Esophagus squamous epithelium (tissue), 5 donors: ENCODE data around the gene CENPN. TPM values are rescaled to one million over a fixed set of nuclear protein-coding genes. Genes with fewer than 3 reads are reported as not detected.
A peak's percentile ranks its signal among the peaks of the same experiment; 100 is the strongest.

Experiments used
- DNase-seq: peaks from one replicate; lab custom pipeline; 2025; lab: John Stamatoyannopoulos, UW
- H3K27ac ChIP-seq, 4 donors: fragments of 200-600 bp; sonication (generic); one replicate each; pipeline ENCODE4 v1.5.1; 2016 to 2019; ENCODE audit warnings: mild to moderate bottlenecking in 1 of 4
- H3K27me3 ChIP-seq, 4 donors: fragments of 200-600 bp; sonication (generic); 1 replicate in 3 of 4; 2 replicates in 1 of 4; pipeline versions ENCODE4 v1.5.1 to v1.6.0; 2017 to 2021; ENCODE audit warnings: antibody characterized with exemption in 1 of 4
- H3K36me3 ChIP-seq, 3 donors: fragments of 200-600 bp; sonication (generic); one replicate each; pipeline ENCODE4 v1.5.1; 2016 to 2019
- H3K4me1 ChIP-seq, 3 donors: fragments of 200-600 bp; sonication (generic); one replicate each; pipeline ENCODE4 v1.5.1; 2017 to 2019
- H3K4me3 ChIP-seq, 4 donors: fragments of 200-600 bp; sonication (generic); 1 replicate in 3 of 4; 2 replicates in 1 of 4; pipeline ENCODE4 v1.5.1; 2016 to 2019; ENCODE audit warnings: mild to moderate bottlenecking in 2 of 4, moderate library complexity in 1 of 4
- H3K9me3 ChIP-seq, 3 donors: fragments of 200-600 bp; sonication (generic); one replicate each; pipeline ENCODE4 v1.5.1; 2016 to 2019
- POLR2A ChIP-seq, 4 donors: fragments of 450-650 bp; IDR thresholded peaks; one replicate each; pipeline ENCODE4 v1.6.1; 2017; ENCODE audit warnings: antibody characterized with exemption in 4 of 4, mild to moderate bottlenecking in 4 of 4, moderate library complexity in 3 of 4
- WGBS, 2 donors: methylation state at CpG; one replicate each; pipeline ENCODE4 v1.1.5; 2018; 5-methylcytosine and 5-hydroxymethylcytosine counted together
- intact Hi-C: fragments of 100-400 bp; cut with DNase I; formaldehyde crosslinking; loops from one replicate; pipeline ENCODE4 v1.15.0; 2022
- total RNA-seq, 4 donors: library from RNA; depleted of rRNA; stranded (reverse); fragments of >200 nt; gene quantifications; one replicate each; pipeline ENCODE4 v1.1.0, GENCODE V29; 2016
- TF ChIP-seq, protein P1 (sequence below), 6 experiments: fragments of 450-650 bp in 4 of 6; fragments of 200-600 bp in 2 of 6; sonication (generic) in 2 of 6; IDR thresholded peaks; one replicate each; pipeline ENCODE4 v1.5.1; 2016 to 2019; ENCODE audit warnings: antibody characterized with exemption in 6 of 6, mild to moderate bottlenecking in 4 of 6, moderate library complexity in 4 of 6
- donor health status: DM: yes; HTN: yes; CAD: no.

The CENPN gene
- total RNA-seq, 4 donors from 2014 or later, result 5.3 to 20.4 (median 16.1) TPM

DNA sequence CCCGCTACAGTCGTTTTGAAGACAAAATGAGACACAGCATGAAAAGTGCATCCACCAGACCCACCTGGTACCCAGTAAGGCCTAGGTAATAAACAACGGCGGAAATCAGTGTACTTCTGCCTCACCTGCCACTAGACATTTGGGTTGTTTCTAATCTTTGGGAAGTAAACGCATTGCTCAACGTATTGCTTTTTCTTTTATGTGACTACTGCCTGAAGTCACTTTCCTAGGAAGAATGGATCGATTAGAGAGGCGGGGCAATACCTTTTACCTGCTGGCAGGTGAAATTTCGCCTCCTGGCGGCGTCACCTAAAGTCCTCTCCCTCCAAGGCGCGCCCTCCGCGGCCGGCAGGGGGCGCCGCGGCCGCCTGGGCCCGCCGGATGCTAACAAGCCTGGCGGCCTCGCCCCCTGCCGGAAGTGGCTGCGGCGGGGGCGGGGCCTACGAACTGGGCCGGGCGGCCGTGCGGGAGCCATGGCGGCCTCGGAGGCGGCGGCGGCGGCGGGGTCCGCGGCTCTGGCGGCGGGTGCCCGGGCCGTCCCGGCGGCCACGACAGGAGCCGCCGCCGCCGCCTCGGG is 28.5 kb downstream of the CENPN start, which contains the start of gene ATMIN:
Gene ATMIN, plus strand, starts transcription at position 445 of the 577 bp plus-strand sequence. Its CDS starts 29 bp downstream, at position 474.
- intact Hi-C loops, result no loop called here
- peaks cover 5 to 39% (median 16%) of the 10 kb centered on the region in 3 donors for H3K4me1 ChIP-seq
- 18 to 24% methylated on average over 9 to 17 of the region's 54 CpGs for WGBS, 2 donors
- TF ChIP-seq, protein P1, sequence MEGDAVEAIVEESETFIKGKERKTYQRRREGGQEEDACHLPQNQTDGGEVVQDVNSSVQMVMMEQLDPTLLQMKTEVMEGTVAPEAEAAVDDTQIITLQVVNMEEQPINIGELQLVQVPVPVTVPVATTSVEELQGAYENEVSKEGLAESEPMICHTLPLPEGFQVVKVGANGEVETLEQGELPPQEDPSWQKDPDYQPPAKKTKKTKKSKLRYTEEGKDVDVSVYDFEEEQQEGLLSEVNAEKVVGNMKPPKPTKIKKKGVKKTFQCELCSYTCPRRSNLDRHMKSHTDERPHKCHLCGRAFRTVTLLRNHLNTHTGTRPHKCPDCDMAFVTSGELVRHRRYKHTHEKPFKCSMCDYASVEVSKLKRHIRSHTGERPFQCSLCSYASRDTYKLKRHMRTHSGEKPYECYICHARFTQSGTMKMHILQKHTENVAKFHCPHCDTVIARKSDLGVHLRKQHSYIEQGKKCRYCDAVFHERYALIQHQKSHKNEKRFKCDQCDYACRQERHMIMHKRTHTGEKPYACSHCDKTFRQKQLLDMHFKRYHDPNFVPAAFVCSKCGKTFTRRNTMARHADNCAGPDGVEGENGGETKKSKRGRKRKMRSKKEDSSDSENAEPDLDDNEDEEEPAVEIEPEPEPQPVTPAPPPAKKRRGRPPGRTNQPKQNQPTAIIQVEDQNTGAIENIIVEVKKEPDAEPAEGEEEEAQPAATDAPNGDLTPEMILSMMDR (IDR thresholded peaks at IDR 0.05), result peak; percentile 89 to 100 (median 99)
- peak in 1 of 4 donors; percentile 44 for TF ChIP-seq POLR2A (IDR thresholded peaks at IDR 0.05)
- no peaks in the 10 kb centered on the region for H3K9me3 ChIP-seq
- no peaks in the 10 kb centered on the region for H3K27me3 ChIP-seq
- H3K36me3 ChIP-seq, result peaks cover 0 to 27% (median 0%) of the 10 kb centered on the region in 3 donors
- peak within 1 kb of the TSS; percentile 79 to 95 (median 92) for H3K27ac ChIP-seq
- H3K4me3 ChIP-seq, result peak within 1 kb of the TSS; percentile 65 to 88 (median 80)
- DNase-seq, result peak; percentile 13

DNA sequence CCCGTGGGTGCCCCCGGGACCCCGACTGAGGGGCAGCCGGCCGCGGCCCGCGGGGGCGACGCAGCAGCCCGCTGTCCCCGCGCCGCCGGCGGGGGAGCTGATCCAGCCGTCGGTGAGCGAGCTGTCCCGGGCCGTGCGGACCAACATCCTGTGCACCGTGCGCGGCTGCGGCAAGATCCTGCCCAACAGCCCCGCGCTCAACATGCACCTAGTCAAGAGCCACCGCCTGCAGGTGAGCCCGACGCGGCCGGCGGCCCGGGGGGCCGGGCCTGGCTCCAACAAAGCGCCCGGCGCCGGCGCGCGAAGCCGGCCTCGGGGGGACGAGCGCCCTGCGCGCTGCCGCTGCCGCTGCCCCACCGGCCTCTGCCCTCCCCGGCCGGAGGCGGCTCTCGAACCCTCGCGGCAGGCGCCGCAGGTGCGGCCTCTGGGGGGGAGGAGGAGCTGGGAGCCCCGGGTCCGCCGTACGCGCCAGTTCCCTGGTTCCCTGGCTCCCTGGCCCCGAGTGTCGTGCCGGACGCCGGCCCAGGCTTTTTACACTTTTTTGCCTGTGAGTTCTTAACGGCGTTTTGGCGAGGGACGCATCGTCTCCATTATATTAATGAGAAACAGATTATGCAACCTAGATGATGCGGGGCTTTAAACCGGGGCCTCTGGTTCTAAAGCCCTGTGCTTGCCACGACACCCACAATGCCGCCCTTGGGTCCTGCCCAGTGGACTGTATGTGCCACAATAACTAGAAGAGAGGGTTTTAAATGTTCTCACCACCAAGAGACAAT is 29.1 kb downstream of the CENPN start:
- 0 to 3% methylated on average over 2 to 4 of the region's 80 CpGs for WGBS, 2 donors
- Histone ChIP-seq H3K4me1 (peaks cover 5 to 39% (median 16%) of the 10 kb centered on the region in 3 donors), H3K36me3 (peaks cover 0 to 33% (median 0%) of the 10 kb centered on the region in 3 donors), H3K27ac (peak overlapping the region; percentile 79 to 95 (median 92)), H3K4me3 (peak overlapping the region; percentile 65 to 88 (median 80)), H3K27me3 (no peaks in the 10 kb centered on the region), H3K9me3 (no peaks in the 10 kb centered on the region)
- TF ChIP-seq POLR2A (IDR thresholded peaks at IDR 0.05), result no peak
- TF ChIP-seq, protein P1 (IDR thresholded peaks at IDR 0.05), result no peak
- intact Hi-C loops, result no loop called here
- no peak for DNase-seq

DNA sequence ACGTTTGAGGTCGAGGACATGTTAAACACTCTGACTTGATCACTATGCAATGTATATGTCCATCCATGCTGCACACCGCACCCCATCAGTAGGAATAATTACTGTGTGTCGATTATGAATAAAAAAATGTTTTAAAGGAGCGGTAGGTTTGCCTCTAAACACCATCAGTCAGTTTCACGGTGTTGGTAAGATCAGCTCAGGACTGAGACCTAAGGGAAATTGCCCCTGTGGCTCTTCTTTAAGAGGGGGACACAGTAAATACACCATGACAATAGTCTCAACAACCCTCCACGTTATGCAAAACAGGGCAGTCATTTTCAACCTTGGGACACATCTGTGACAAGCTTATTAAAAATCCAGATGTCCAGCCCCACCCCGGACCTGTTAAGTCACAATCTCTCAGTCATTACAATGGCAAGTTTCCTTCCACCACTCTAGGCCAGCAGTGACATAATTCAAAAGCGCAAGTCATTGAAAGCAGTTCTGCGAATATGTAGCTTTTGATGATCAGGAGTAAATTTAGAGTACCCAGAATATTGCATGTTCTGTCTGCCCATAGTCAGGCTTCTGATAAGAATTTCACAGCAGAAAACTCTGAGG is 29.8 kb downstream of the CENPN start:
- no peaks in the 10 kb centered on the region for H3K27me3 ChIP-seq
- peak overlapping the region; percentile 65 to 88 (median 80) for H3K4me3 ChIP-seq
- intact Hi-C loops, result no loop called here
- TF ChIP-seq, protein P1 (IDR thresholded peaks at IDR 0.05), result no peak
- TF ChIP-seq POLR2A (IDR thresholded peaks at IDR 0.05), result peak in 1 of 4 donors; percentile 7
- H3K4me1 ChIP-seq, result peaks cover 5 to 39% (median 16%) of the 10 kb centered on the region in 3 donors
- H3K27ac ChIP-seq, result peak overlapping the region; percentile 52 to 95 (median 86)
- peaks cover 0 to 40% (median 3%) of the 10 kb centered on the region in 3 donors for H3K36me3 ChIP-seq
- H3K9me3 ChIP-seq, result no peaks in the 10 kb centered on the region
- 25 to 30% methylated on average over 10 of the region's 10 CpGs for WGBS, 2 donors
- DNase-seq, result no peak

DNA sequence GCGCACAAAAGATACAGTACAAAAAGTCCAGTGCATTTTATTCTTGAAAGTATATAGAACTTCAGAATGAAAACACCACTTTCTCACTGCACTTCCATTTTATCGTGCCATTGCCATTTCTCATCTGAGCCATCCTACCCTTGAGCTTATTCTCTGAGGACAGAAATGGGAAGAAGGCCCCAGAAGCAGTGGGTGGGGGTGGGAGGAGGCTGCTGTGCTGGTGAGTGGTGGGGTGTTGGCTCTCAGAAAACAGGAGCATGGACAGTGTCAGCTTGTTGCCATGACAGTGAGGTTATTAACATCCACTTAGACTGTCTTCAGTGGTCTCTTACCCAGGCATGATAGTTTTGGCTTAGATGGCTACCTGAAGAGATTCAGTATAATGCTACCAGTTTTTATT is 33.1 kb downstream of the CENPN start:
- intact Hi-C loops, result no loop called here
- Histone ChIP-seq H3K36me3 (peaks cover 0 to 73% (median 25%) of the 10 kb centered on the region in 3 donors), H3K9me3 (no peaks in the 10 kb centered on the region)

DNA sequence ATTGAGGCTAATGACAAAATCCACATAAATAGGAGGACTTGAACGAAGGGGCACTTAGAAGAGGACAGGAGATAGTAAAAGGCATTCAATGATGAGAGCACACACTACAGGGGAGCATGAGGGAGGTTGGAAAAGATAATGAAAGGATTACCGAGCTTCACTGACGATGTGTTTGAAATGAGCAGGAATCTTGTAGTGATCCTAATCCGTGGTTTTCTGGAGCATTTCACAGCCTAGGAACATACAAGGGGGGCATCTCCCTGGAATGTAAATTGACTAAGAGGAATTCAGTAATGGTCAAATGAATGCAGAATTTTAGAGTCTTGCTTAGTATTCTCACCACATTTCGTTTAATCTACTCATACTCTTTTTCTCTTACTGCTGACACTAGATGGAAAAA is 33.8 kb downstream of the CENPN start:
- WGBS, 2 donors, result 86 to 92% methylated on average over 5 of the region's 5 CpGs
- Histone ChIP-seq H3K9me3 (no peaks in the 10 kb centered on the region), H3K27ac (no peak overlapping the region), H3K4me3 (no peak overlapping the region), H3K27me3 (no peaks in the 10 kb centered on the region), H3K36me3 (peaks cover 0 to 80% (median 25%) of the 10 kb centered on the region in 3 donors), H3K4me1 (peaks cover 0 to 32% (median 16%) of the 10 kb centered on the region in 3 donors)
- intact Hi-C loops, result no loop called here
- DNase-seq, result no peak
- TF ChIP-seq POLR2A (IDR thresholded peaks at IDR 0.05), result no peak
- TF ChIP-seq, protein P1 (IDR thresholded peaks at IDR 0.05), result no peak

More for the DNA sequence above, 33.1 kb downstream of the CENPN start:
- Histone ChIP-seq H3K4me3 (no peak overlapping the region), H3K27me3 (no peaks in the 10 kb centered on the region), H3K27ac (no peak overlapping the region), H3K4me1 (peaks cover 4 to 36% (median 16%) of the 10 kb centered on the region in 3 donors)
- no peak for TF ChIP-seq POLR2A (IDR thresholded peaks at IDR 0.05)
- no peak for DNase-seq
- 91 to 93% methylated on average over 2 of the region's 2 CpGs for WGBS, 2 donors
